ENCODE measurements around the gene WT1.
A peak's percentile ranks its signal among the peaks of the same experiment; 100 is the strongest.

Gene WT1

DNA sequence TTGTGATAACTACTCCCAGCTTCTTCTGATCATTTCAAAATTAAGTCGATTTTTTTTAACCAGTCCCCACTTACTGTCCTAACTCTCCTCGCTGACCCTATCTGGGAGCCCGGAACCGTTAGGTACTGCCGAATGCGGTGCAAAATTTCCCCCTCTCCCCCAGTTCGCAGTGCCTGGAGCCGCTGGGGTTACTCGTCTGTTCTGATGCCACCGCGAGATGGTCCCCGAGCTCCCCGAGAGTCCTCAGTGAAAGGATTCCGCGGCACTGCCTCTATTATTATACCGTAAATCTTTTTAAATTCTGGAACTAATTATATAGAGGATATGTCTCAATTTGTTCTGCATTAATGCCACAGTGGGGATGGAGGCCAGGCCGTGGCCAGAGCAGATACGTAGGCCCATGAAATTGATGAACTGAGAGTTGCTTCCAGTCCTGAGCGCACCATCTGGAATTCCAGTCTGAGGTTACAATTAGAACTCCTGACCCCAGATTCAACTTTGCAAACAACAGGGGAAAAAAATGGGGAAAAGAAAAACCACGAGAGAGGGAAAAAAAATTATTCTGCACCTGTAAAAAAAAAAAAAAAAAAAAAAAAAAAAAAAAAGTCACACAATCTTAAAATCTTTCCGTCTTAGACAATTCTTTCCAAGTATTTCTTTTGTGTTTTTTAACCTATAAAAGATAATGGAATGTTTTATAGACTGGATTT, 4.3 kb upstream of the WT1 start:
- no peak for DNase-seq (ENCODE audit: low spot score)
- Histone ChIP-seq H3K27ac (replicated peaks; ENCODE audit: low read length) (no peak overlapping the region), H3K23ac (ENCODE audit: low read depth, low read length, poor library complexity) (no peak overlapping the region), H3K27me3 (ENCODE audit: control insufficient read depth in 3 of 3, insufficient read depth in 3 of 3, low read depth in 1 of 3, low read length in 3 of 3) (peaks cover 45 to 93% (median 77%) of the 10 kb centered on the region in 3 experiments), H2BK12ac (ENCODE audit: low read length) (no peak overlapping the region), H3K9ac (ENCODE audit: low read depth, low read length, poor library complexity) (no peak overlapping the region), H3K14ac (ENCODE audit: low read length) (no peak overlapping the region), H4K91ac (ENCODE audit: low read depth, low read length, poor library complexity) (no peak overlapping the region), H3K79me1 (ENCODE audit: low read depth, low read length) (no peaks in the 10 kb centered on the region), H2AFZ (ENCODE audit: low read length) (peak overlapping the region; percentile 79), H3K4me3 (ENCODE audit: low read length in 2 of 2) (no peak overlapping the region), H3K4me1 (ENCODE audit: control insufficient read depth in 2 of 2, insufficient read depth in 1 of 2, low read depth in 1 of 2, low read length in 2 of 2) (peaks cover 0 to 6% of the 10 kb centered on the region in 2 donors), H2BK5ac (ENCODE audit: low read length) (no peak overlapping the region), H2BK120ac (ENCODE audit: low read depth, low read length) (no peak overlapping the region), H2BK15ac (ENCODE audit: low read length) (no peak overlapping the region), H3K4me2 (ENCODE audit: insufficient read depth, low read length, poor library complexity, severe bottlenecking) (no peak overlapping the region), H2AK5ac (ENCODE audit: low read depth, low read length) (no peak overlapping the region), H4K8ac (ENCODE audit: low read depth, low read length) (no peak overlapping the region), H3K36me3 (replicated peaks in 1 of 2; ENCODE audit: control insufficient read depth in 2 of 2, insufficient read depth in 2 of 2, low read length in 2 of 2) (no peaks in the 10 kb centered on the region), H3K18ac (ENCODE audit: low read length) (peak overlapping the region; percentile 55), H3K9me3 (replicated peaks in 1 of 2; ENCODE audit: control insufficient read depth in 2 of 2, insufficient read depth in 1 of 2, low read depth in 1 of 2, low read length in 2 of 2) (no peaks in the 10 kb centered on the region), H3K4ac (ENCODE audit: low read length) (no peak overlapping the region)
- no CpG with 5 or more reads among the region's 21 CpGs for WGBS, 2 donors (ENCODE audit: extremely low coverage in 2 of 2, insufficient read length in 2 of 2, insufficient replicate concordance in 1 of 2)

DNA sequence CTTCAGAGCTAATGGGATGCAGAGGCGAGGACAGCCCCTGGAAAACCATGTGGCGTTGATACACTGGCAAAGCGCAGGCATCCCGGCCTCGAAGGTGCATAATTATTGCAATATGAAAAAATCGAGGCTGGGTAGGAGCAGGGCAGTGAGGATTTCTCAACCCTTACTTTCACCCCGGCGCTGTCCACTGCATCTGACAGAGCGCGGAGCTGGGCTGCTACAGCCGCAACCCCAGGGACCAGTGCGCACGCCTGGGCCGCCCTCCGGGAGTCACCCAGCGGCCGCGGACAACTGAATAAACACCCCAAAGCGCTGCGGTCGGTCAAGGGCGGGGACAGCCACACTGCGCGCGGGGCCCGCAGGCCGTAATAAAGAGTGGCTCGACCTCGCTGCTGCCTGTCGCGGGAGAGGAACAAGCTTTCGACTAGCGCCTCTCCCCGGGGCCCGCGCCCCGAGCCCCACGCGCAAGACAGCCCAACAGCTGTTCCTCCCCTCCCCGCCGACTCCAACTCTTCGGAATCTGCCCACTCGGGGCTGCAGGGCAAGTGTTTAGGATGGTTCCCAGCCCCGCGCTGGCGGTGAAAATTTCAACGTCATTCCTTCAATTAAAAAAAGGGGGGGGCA, 3.6 kb upstream of the WT1 start:
- H2BK15ac ChIP-seq (ENCODE audit: low read length), result no peak overlapping the region
- no peaks in the 10 kb centered on the region for H3K79me1 ChIP-seq (ENCODE audit: low read depth, low read length)
- H3K23ac ChIP-seq (ENCODE audit: low read depth, low read length, poor library complexity), result no peak overlapping the region
- peak overlapping the region; percentile 17 for H3K14ac ChIP-seq (ENCODE audit: low read length)
- H2AK5ac ChIP-seq (ENCODE audit: low read depth, low read length), result no peak overlapping the region
- H2BK120ac ChIP-seq (ENCODE audit: low read depth, low read length), result no peak overlapping the region
- H4K91ac ChIP-seq (ENCODE audit: low read depth, low read length, poor library complexity), result no peak overlapping the region
- H3K4me2 ChIP-seq (ENCODE audit: insufficient read depth, low read length, poor library complexity, severe bottlenecking), result peak overlapping the region; percentile 2
- peak overlapping the region; percentile 44 for H3K18ac ChIP-seq (ENCODE audit: low read length)
- H3K27me3 ChIP-seq (ENCODE audit: control insufficient read depth in 3 of 3, insufficient read depth in 3 of 3, low read depth in 1 of 3, low read length in 3 of 3), result peaks cover 52 to 98% (median 84%) of the 10 kb centered on the region in 3 experiments
- no peak for DNase-seq (ENCODE audit: low spot score)
- H3K4me3 ChIP-seq (ENCODE audit: low read length in 2 of 2), result no peak overlapping the region
- H2BK12ac ChIP-seq (ENCODE audit: low read length), result no peak overlapping the region
- H3K9ac ChIP-seq (ENCODE audit: low read depth, low read length, poor library complexity), result no peak overlapping the region
- no peak overlapping the region for H3K4ac ChIP-seq (ENCODE audit: low read length)
- peak overlapping the region; percentile 79 for H2AFZ ChIP-seq (ENCODE audit: low read length)
- no peak overlapping the region for H2BK5ac ChIP-seq (ENCODE audit: low read length)
- peaks cover 0 to 6% of the 10 kb centered on the region in 2 donors for H3K4me1 ChIP-seq (ENCODE audit: control insufficient read depth in 2 of 2, insufficient read depth in 1 of 2, low read depth in 1 of 2, low read length in 2 of 2)
- no peaks in the 10 kb centered on the region for H3K36me3 ChIP-seq (replicated peaks in 1 of 2; ENCODE audit: control insufficient read depth in 2 of 2, insufficient read depth in 2 of 2, low read length in 2 of 2)
- peaks cover 0 to under 1% of the 10 kb centered on the region in 2 donors for H3K9me3 ChIP-seq (replicated peaks in 1 of 2; ENCODE audit: control insufficient read depth in 2 of 2, insufficient read depth in 1 of 2, low read depth in 1 of 2, low read length in 2 of 2)
- no peak overlapping the region for H3K27ac ChIP-seq (replicated peaks; ENCODE audit: low read length)
- no CpG with 5 or more reads among the region's 47 CpGs for WGBS, 2 donors (ENCODE audit: extremely low coverage in 2 of 2, insufficient read length in 2 of 2, insufficient replicate concordance in 1 of 2)
- H4K8ac ChIP-seq (ENCODE audit: low read depth, low read length), result no peak overlapping the region

DNA sequence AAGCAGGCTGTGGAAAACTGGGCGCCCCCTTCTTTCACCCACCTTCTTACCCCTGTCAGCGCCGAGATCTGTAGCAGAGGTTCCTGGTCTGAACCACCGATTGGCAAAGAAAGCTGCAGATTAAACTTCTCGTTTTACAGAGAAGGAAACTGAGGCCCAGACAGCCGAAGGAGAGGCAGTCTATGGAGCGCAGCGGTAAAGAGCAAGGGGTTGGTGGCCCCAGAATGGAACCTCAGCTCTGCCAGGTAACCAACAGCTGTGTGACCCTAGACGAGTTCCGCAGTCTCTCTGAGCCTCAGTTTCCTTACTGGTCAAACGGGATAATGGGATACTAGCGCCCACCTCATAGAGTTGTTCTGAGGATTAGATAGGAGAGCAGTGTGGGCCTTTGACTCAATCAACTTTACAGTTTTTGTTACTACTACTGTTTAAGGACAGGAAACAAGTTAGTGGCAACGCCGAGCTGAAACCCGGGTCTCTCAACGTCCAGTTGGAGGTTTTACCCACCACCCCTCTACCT, 3.1 kb upstream of the WT1 start:
- no CpG with 5 or more reads among the region's 16 CpGs for WGBS, 2 donors (ENCODE audit: extremely low coverage in 2 of 2, insufficient read length in 2 of 2, insufficient replicate concordance in 1 of 2)

More for the DNA sequence above, 3.1 kb upstream of the WT1 start:
- H2BK12ac ChIP-seq (ENCODE audit: low read length), result no peak overlapping the region
- H3K27me3 ChIP-seq (ENCODE audit: control insufficient read depth in 3 of 3, insufficient read depth in 3 of 3, low read depth in 1 of 3, low read length in 3 of 3), result peaks cover 57 to 99% (median 90%) of the 10 kb centered on the region in 3 experiments
- DNase-seq (ENCODE audit: low spot score), result no peak
- H3K4me2 ChIP-seq (ENCODE audit: insufficient read depth, low read length, poor library complexity, severe bottlenecking), result no peak overlapping the region
- H3K4me1 ChIP-seq (ENCODE audit: control insufficient read depth in 2 of 2, insufficient read depth in 1 of 2, low read depth in 1 of 2, low read length in 2 of 2), result peaks cover 0 to 6% of the 10 kb centered on the region in 2 donors
- H3K4me3 ChIP-seq (ENCODE audit: low read length in 2 of 2), result no peak overlapping the region
- no peaks in the 10 kb centered on the region for H3K79me1 ChIP-seq (ENCODE audit: low read depth, low read length)
- no peak overlapping the region for H3K4ac ChIP-seq (ENCODE audit: low read length)
- no peak overlapping the region for H3K14ac ChIP-seq (ENCODE audit: low read length)
- no peak overlapping the region for H2BK5ac ChIP-seq (ENCODE audit: low read length)
- H2AK5ac ChIP-seq (ENCODE audit: low read depth, low read length), result no peak overlapping the region
- H4K8ac ChIP-seq (ENCODE audit: low read depth, low read length), result no peak overlapping the region
- H3K23ac ChIP-seq (ENCODE audit: low read depth, low read length, poor library complexity), result peak overlapping the region; percentile 52
- peak overlapping the region; percentile 79 for H2AFZ ChIP-seq (ENCODE audit: low read length)
- no peaks in the 10 kb centered on the region for H3K36me3 ChIP-seq (replicated peaks in 1 of 2; ENCODE audit: control insufficient read depth in 2 of 2, insufficient read depth in 2 of 2, low read length in 2 of 2)
- no peak overlapping the region for H2BK15ac ChIP-seq (ENCODE audit: low read length)
- no peak overlapping the region for H4K91ac ChIP-seq (ENCODE audit: low read depth, low read length, poor library complexity)
- H3K9ac ChIP-seq (ENCODE audit: low read depth, low read length, poor library complexity), result no peak overlapping the region
- peak overlapping the region; percentile 61 for H3K18ac ChIP-seq (ENCODE audit: low read length)
- no peak overlapping the region for H3K27ac ChIP-seq (replicated peaks; ENCODE audit: low read length)
- no peak overlapping the region for H2BK120ac ChIP-seq (ENCODE audit: low read depth, low read length)
- H3K9me3 ChIP-seq (replicated peaks in 1 of 2; ENCODE audit: control insufficient read depth in 2 of 2, insufficient read depth in 1 of 2, low read depth in 1 of 2, low read length in 2 of 2), result peaks cover 0 to 2% of the 10 kb centered on the region in 2 donors
